ENCODE measurements around the gene TNXB.
"Not testable (repeated sequence)": the region's sequence is repeated elsewhere in the genome, so short reads cannot be mapped to it uniquely, and the experiment has no call there.

Gene TNXB

GRCh38 chr6:32109765-32110160 lies 625 bp upstream of the TNXB start:
- DNase-seq = no peak

DNA sequence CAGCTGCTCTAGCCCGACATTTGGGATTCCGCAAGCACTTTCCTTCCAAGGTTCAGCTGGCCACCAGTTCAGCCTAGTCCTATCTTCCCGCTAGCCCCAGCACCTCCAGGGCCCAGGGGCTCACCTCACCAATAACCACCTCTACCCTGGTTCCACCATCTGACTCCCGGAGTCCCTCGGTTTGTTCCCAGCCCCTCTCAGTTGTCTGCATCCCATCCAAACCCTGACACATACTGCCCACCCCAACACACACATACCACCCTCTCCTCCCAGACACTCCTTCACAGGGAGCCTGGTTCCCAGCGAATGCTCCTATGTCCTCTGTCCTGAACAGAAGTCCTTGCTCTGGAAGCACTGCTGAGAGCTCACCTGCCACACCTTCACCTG lies 418 bp downstream of the TNXB start:
- no peak for DNase-seq

GRCh38 chr6:32108094-32108627 lies 977 bp downstream of the TNXB start:
- DNase-seq = no peak

DNA sequence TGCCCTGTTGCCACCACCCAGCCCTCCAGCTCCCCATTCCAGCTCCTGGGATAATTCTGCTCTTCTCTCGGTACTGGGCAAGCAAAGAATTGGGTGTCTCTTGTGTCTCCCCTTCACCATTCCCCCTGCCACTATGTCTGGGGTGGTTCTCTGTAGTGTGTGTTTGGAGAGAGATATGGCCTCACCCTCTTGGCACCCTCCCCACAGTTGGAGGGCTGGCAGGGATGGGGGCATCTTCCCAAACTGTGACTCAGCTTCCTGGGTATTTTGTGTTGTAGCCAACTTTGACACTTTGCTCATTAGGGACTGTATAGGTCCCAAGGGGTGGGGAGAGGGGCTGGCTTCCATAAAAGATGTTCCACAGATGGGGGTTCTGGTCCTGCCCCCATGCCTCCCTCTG lies 1.7 kb downstream of the TNXB start:
- no peak for DNase-seq

- no peak for DNase-seq
Measured at GRCh38 chr6:32105433-32105832, 3.7 kb downstream of the TNXB start.

DNA sequence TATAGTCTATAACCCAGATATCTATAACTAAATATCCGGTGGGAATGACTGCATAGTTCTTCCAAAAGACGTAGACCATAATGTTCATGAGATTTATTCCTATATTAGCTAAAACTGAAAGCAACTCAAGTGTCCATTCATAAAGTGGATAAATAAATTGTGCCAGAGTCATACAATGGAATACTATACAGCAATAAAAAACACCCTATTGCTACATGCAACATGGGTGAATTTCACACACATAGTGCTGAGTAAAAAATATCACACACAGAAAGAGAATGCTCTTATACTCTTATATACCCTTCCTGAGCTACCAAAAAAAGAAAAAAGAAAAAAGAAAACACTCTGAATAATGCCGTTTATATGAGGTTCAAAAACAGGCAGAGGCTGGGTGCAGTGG lies 6.9 kb downstream of the TNXB start:
- DNase-seq = no peak

GRCh38 chr6:32100251-32100650 lies 8.9 kb downstream of the TNXB start:
- DNase-seq = not testable (repeated sequence)

- DNase-seq = no peak
Measured at GRCh38 chr6:32097364-32097763, 11.8 kb downstream of the TNXB start.

GRCh38 chr6:32096394-32097258 lies 12.5 kb downstream of the TNXB start:
- DNase-seq = no peak

DNA sequence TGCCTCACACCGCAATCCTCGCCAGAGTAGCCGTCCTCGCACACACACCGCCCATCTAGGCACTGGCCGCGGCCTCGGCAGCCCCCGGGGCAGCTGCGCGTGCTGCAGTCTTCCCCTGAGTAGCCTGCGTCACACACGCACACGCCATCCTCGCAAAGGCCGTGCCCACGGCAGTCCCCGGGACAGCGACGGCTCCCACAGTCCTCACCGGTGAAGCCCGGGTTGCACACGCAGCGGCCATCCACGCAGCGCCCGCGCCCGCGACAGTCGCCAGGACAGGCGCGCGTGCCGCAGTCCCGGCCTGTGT lies 13.1 kb downstream of the TNXB start:
- DNase-seq = no peak

DNA sequence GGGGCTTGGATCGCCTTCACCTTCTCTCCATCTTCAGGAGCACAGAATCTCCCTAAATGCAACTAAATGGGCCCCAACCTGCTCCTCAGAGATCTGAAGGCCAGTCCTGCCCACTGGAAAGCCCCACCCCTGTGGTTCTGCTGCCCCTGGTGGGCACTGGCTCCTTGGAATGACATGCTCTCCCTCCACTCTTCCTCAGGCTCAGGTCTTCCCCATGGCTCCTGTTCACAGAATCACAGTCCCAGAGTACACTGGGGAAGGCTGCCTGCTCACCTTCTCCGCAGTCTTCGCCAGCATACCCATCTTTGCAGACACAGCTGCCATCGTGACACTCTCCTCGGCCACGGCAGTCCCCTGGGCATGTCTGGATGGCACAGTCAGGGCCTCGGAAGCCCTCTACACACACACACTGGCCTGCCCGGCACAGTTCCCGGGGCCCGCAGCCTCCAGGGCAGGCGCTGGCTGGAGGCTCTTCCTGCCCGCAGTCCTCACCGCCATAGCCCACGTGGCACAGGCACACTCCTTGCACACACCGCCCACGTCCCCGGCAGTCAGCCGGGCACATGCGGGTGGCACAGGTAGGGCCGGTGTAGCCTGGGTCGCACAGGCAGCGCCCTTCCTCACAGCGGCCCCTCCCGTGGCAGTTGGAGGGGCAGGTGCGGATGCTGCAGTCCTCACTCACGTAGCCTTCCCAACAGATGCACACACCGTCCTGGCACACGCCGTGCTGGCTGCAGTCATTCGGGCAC lies 13.6 kb downstream of the TNXB start:
- DNase-seq = no peak

DNA sequence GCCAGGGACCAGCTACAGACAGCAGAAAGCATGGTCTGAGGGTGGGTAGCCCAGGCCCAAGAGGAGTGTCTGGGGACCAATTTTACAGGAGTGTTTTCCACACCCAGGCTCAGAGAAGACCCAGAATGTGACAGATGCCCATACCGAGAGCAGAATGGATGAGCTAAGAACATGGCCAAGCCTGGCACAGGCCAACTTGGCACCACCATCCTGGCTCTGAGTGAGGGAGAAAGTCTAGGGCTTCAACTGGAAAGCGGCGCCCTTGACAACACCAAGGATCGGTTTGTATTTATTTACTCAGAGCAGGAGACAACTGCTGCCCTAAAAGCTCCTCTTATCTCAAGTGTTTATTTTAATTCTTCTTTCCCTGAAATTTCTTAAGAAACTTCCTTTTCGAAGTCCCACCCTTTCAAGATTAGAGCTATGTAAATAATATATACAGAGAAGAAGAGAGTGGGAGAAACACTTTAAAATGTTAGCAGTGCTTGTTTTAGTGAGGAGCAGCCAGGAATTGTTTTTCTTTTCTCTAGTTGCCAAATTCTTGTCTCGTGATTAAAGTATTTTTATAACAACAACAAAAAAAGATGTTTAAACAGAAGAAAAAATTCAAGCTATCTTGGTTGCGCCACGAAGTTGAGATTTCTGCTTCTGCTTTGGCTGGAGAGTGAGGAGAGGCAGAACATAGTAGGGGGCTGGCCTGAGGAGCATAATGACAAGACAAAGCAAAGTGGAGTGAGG lies 16.2 kb downstream of the TNXB start:
- DNase-seq = no peak

DNA sequence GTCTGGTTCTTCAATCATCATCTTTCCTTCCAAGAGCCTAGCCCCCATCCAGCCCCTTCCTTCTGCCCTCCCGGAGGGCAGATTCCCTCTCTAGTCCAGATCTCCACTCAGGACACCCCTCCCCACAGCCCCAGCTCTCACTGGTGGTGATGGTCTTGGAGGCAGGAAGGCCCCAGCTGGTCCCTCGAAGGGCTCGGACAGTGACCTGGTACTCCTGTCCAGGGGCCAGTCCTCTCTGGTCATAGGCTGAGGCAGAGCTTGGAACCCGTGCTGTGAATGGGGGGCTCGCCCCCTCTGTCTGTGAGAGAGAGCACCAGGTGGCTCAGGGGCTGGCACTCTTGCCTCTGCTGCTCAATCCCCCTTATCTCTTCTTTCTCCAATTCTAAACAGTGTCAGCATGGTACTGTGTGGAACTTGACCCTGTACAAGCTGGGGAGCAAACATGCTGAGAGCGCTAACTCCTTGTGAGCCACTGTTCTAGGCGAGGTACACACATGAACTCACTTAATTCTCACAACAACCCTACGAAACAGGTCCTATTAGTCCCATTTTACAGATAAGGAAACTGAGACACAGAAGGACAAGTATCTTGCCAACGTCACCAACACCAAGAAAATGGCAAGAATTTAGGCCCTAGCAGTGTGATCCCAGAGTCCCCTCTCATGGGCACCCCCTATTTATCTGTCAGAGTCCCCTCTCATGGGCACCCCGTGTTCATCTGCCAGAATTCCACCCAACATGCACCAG lies 19.9 kb downstream of the TNXB start:
- no peak for DNase-seq

DNA sequence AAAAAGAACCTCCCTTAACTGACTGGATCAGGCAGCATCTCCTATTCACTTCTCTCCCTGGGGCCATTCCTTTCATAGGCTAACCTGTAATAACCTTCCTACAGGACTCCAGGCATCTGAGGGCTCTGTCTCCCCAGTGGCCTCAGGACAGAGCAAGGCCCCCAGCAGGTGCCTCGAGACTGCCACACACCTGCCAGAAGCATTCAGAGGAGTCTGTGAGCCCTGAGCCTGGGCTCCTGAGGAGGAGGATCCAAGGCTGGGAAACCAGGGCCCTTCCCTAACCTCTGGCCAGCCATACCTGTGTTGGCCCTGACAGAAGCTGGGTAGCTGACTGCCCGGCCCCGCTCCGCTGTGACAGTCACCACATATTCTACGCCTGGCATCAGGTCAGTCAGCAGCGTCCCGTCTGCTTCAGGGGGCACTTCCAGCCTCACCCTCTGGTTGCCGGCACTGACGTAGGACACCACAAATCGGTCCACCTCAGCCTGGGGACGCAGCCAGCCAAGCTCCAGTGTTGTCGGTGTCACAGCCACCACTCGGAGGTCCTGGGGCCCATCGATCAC lies 20.6 kb downstream of the TNXB start:
- no peak for DNase-seq

- DNase-seq = peak; percentile 57
Measured at GRCh38 chr6:32087574-32088486, 21.3 kb downstream of the TNXB start.

- no peak for DNase-seq
Measured at GRCh38 chr6:32086661-32087573, 22.2 kb downstream of the TNXB start.

DNA sequence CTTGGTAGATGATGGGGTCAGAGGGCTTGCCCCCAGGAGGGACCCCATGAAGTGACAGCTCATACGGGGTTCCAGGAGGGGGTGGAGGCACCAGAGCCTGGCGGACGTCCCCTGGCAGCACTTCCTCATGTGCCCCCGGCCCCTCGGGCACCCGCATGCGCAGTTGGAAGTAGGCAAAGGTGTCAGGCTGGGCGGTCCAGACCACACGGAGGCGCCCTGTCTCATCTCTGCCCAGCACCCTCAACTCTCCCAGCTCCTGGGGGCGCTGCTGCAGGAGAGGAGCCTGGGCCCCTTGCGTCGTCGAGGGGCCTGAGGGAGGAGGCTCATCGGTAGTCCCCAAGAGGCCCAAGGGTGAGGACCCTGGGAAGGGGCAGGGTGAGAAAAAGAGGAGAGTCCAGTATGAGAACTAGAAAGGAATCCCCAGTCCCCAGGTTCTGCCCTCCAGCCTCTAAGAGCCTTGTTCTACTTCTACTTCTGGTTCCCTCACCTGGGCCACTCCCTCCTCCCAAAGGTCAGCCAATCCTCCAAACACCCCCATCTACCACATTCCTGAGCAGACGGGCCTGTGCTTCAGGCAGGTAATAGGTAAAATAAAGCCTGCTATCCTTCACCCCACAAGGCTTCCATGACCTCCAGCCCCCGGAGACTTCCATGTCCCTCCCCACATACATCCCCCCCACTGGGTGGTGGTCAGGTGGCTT lies 23.2 kb downstream of the TNXB start:
- DNase-seq = no peak

- no peak for DNase-seq
Measured at GRCh38 chr6:32084780-32085179, 24.4 kb downstream of the TNXB start.
